ENCODE results near the gene AGBL2.

AGBL2 gene

GRCh38 chr11:47711225-47711624 is 3.9 kb downstream of the AGBL2 start:
- TF ChIP-seq GATA3 (IDR thresholded peaks at IDR 0.05; ENCODE audit: low read depth, low read length) = no peak
- TF ChIP-seq GATA2 (IDR thresholded peaks at IDR 0.05; ENCODE audit: low read depth, low read length) = no peak

- TF ChIP-seq GATA2 (IDR thresholded peaks at IDR 0.05; ENCODE audit: low read depth, low read length) = no peak
- TF ChIP-seq GATA3 (IDR thresholded peaks at IDR 0.05; ENCODE audit: low read depth, low read length) = no peak
Observed at GRCh38 chr11:47705721-47706120, 9.4 kb downstream of the AGBL2 start.

- no peak for TF ChIP-seq GATA2 (IDR thresholded peaks at IDR 0.05; ENCODE audit: low read depth, low read length)
- TF ChIP-seq GATA3 (IDR thresholded peaks at IDR 0.05; ENCODE audit: low read depth, low read length) = no peak
Observed at GRCh38 chr11:47691979-47692378, 23.2 kb downstream of the AGBL2 start.

GRCh38 chr11:47689480-47689879 is 25.7 kb downstream of the AGBL2 start:
- TF ChIP-seq GATA3 (IDR thresholded peaks at IDR 0.05; ENCODE audit: low read depth, low read length) = no peak
- no peak for TF ChIP-seq GATA2 (IDR thresholded peaks at IDR 0.05; ENCODE audit: low read depth, low read length)

GRCh38 chr11:47688991-47689390 is 26.2 kb downstream of the AGBL2 start:
- no peak for TF ChIP-seq GATA3 (IDR thresholded peaks at IDR 0.05; ENCODE audit: low read depth, low read length)
- no peak for TF ChIP-seq GATA2 (IDR thresholded peaks at IDR 0.05; ENCODE audit: low read depth, low read length)

GRCh38 chr11:47688111-47688510 is 27.1 kb downstream of the AGBL2 start:
- TF ChIP-seq GATA3 (IDR thresholded peaks at IDR 0.05; ENCODE audit: low read depth, low read length) (no peak), GATA2 (IDR thresholded peaks at IDR 0.05; ENCODE audit: low read depth, low read length) (no peak)

- TF ChIP-seq GATA3 (IDR thresholded peaks at IDR 0.05; ENCODE audit: low read depth, low read length) (no peak), GATA2 (IDR thresholded peaks at IDR 0.05; ENCODE audit: low read depth, low read length) (no peak)
Observed at GRCh38 chr11:47686151-47686550, 29.0 kb downstream of the AGBL2 start.

GRCh38 chr11:47675851-47676250 is 39.3 kb downstream of the AGBL2 start:
- TF ChIP-seq GATA3 (IDR thresholded peaks at IDR 0.05; ENCODE audit: low read depth, low read length) (no peak), GATA2 (IDR thresholded peaks at IDR 0.05; ENCODE audit: low read depth, low read length) (no peak)

GRCh38 chr11:47672283-47672730 is 42.9 kb downstream of the AGBL2 start:
- no peak for TF ChIP-seq GATA2 (IDR thresholded peaks at IDR 0.05; ENCODE audit: low read depth, low read length)
- TF ChIP-seq GATA3 (IDR thresholded peaks at IDR 0.05; ENCODE audit: low read depth, low read length) = no peak

- TF ChIP-seq GATA3 (IDR thresholded peaks at IDR 0.05; ENCODE audit: low read depth, low read length) = no peak
Observed at GRCh38 chr11:47669856-47670255, 45.3 kb downstream of the AGBL2 start.

- TF ChIP-seq GATA2 (IDR thresholded peaks at IDR 0.05; ENCODE audit: low read depth, low read length) = no peak
- TF ChIP-seq GATA3 (IDR thresholded peaks at IDR 0.05; ENCODE audit: low read depth, low read length) = no peak
Observed at GRCh38 chr11:47668665-47669064, 46.5 kb downstream of the AGBL2 start.

GRCh38 chr11:47667555-47667954 is 47.6 kb downstream of the AGBL2 start:
- TF ChIP-seq GATA2 (IDR thresholded peaks at IDR 0.05; ENCODE audit: low read depth, low read length) (no peak), GATA3 (IDR thresholded peaks at IDR 0.05; ENCODE audit: low read depth, low read length) (no peak)

- no peak for TF ChIP-seq GATA2 (IDR thresholded peaks at IDR 0.05; ENCODE audit: low read depth, low read length)
- TF ChIP-seq GATA3 (IDR thresholded peaks at IDR 0.05; ENCODE audit: low read depth, low read length) = no peak
Observed at GRCh38 chr11:47667135-47667534, 48.0 kb downstream of the AGBL2 start.

- TF ChIP-seq GATA2 (IDR thresholded peaks at IDR 0.05; ENCODE audit: low read depth, low read length) (no peak), GATA3 (IDR thresholded peaks at IDR 0.05; ENCODE audit: low read depth, low read length) (no peak)
Observed at GRCh38 chr11:47661245-47661644, 53.9 kb downstream of the AGBL2 start.

- TF ChIP-seq GATA3 (IDR thresholded peaks at IDR 0.05; ENCODE audit: low read depth, low read length) (no peak), GATA2 (IDR thresholded peaks at IDR 0.05; ENCODE audit: low read depth, low read length) (no peak)
Observed at GRCh38 chr11:47659276-47659675, 55.9 kb downstream of the AGBL2 start.

- TF ChIP-seq GATA2 (IDR thresholded peaks at IDR 0.05; ENCODE audit: low read depth, low read length) (no peak), GATA3 (IDR thresholded peaks at IDR 0.05; ENCODE audit: low read depth, low read length) (no peak)
Observed at GRCh38 chr11:47656260-47656885, 58.8 kb downstream of the AGBL2 start.

Data from SH-SY5Y (cell line).